SW 1271 (cell line): ENCODE measurements around the gene FOSL2.
A peak's percentile ranks its signal among the peaks of the same experiment; 100 is the strongest.

Experiments used
- DNase-seq, 2 experiments: peaks; one replicate each; lab custom pipeline; 2025; lab: John Stamatoyannopoulos, UW

The FOSL2 gene

DNA sequence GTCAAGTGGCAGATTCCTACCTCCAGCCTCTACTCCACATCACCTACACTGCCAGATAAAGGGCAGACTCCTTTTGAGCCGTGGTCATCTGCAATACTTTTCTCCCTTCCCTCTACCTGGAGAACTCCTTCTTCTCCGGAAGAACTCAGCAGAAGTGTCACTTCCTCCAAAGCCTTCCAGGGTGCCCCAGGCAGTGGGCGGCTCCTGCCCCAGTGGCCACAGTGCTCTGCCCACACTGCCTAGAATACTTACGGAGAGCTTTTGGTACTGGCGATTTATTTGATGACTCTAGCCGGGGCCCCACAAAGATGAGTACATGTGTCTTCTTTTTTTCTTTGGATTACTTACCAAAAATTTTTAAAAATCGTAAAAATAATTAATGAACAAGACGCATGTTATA lies 39.7 kb downstream of the FOSL2 start:
- DNase-seq, result no peak

DNA sequence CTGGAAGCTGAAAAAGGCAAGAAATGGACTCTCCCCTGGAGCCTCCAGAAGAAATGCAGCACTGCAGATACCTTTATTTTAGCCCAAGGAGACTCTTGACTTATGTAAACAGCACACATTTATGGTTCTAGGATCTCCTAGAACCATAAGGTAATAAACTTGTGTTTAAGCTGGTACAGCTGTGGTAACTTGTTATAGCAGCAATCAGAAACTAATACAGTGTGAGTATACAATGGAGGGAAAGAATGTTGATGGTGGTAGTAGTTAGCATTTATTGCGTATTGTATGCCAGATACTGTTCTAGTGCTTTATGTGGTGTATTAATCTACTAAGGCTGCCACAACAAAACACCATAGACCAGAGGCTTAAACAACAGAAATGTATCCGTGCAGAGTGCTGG lies 40.6 kb downstream of the FOSL2 start:
- DNase-seq, result no peak

DNA sequence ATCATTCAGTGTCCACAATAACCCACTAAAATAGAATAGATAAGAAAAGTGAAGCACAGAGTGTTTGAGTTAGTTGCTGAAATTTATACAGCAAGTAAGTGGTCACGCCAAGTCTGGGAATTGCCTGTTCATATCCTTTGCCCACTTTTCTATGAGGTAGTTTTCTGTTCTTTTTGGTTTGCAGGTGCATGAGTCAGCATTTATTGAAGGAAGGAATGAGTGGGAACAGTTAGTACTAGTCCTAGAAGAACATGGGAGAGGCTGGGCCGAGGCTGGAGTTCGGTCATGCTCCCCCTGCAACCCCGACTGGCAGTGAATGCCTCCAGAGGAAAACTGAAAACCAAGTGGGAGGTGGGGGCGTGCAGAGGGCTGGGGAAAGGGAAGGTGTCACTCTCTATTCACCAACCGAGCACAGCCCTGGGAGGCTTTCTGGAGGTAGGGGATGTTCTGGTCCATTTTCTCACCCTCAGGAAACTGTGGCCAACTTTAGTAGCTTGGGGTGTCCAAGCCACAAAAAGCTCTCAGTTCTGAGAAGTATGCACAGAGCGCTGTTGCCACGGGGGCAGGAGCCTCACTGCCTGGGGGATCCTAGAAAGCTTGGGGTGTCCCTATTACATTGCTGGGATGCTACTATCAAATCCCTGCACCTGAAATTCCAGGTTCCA lies 41.4 kb downstream of the FOSL2 start:
- DNase-seq, result no peak

DNA sequence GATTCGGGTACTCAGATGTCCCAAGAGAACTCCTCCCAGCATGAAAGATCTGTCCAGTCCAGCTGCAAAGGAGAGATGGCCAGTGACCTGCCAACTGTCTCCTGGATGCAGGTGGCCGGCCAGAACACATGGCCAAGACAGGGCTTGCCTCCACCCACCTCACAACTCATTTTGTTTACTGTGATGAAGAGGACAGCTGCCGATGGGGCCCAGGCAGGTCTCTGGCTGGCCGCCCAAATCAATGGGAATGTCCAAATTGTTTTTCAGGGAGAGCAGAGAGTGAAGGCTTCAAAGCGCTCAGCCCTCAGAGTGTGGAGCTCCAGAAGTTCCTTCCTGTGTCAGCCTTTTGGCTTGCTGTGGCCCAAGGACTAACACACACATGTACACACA lies 41.9 kb downstream of the FOSL2 start:
- DNase-seq, result no peak

DNA sequence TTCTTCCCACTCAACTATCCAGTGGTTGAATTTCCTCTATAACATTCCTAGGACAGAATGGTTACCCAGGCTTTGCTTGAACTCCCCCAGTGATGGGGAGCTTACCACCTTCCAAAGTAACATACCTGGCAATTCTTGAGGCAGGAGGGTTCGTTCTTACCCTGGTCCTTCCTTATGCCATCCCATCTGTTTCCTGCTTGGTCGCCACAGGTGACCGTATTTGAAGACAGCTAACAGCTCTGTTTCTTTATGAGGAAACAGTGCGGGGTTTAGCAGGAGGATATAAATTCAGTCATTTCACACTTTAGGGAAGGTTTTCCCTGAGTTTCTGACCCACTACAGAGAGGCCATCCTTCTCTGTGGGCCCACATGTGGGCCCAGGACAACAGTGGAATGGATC lies 42.6 kb downstream of the FOSL2 start:
- DNase-seq, result no peak

DNA sequence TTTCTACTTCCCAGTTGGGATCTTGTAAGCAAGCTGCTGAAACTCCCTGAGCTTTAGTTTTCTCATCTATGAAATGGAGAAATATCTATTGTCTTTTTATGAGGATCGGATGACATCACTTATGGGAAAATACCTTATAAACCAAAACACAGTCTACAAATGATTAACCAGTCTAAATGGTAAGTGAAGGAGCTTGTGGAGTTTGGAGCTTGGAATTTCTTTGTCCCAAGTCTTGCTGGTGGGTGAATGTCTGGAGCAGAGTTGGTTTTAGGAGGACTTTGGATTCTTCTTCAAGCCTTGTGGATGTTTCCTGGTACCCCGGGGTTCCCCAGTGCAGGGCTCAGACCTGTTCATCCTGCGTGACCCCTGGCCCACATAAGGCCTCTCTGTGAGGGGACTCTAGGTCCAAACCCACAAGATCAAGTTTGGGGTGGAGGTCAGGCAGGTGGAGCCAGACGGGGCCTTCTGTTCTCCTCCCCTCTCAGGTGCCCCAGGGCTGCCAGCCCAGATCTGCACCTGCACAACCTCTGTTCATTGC lies 43.2 kb downstream of the FOSL2 start:
- DNase-seq, result no peak

DNA sequence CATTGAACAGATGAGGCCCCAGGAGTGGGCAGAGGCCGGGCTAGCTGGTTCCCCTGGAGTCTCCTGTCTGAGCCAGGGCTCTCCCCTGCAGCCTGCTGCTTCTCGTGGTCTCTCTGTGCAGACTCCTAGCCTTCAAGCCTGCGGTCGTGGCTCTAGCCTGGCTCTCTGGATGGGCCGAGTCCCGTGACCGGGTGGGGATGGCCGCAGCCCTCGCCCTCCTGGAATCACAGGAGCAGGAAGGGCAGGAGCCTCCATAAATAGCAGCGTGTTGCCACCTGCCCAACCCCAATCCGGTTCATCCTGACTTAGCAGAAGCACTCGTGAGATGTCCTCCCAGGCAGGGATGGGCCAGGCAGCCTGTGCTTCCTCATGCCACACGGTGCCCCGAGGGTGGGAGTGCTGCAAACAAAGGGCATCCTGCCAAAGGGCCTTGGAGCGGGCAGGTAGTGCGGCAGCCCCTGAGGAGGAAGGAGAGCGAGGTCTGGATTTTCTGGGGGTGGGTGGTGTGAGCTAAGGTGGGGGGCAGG lies 43.9 kb downstream of the FOSL2 start:
- no peak for DNase-seq

DNA sequence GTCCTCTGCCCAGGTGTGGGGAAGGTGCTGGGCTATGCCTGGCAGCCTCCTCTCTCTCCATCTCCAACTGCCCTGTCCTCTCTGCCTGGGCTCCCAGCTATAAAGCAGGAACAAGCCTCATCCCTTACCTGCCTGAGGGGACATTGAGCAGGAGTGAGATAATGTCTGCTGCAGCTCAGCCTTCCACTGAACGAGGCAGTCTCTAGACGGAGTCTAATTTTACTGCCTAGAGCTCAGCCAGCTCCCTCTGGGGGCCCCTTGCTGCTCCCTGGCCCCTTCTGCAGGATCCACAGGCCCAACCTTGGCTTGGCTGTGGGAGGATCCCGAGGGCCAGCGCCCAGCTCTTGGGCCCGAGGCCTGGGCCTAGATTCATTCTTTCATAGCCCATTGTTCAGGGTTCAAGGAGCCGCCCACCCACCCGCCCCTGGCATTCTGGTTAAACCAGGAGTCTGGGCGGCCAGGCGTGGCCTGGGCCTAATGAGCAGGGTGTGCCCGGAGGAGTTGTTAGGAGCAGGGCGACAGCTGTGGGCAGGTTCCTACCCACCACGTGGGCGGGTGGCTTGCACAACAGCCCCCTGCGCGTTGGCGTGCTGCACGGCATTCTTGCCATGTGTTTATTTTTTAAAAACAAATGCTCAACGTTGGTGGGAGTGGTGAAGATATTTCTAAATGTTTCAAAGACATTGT lies 44.6 kb downstream of the FOSL2 start:
- no peak for DNase-seq

DNA sequence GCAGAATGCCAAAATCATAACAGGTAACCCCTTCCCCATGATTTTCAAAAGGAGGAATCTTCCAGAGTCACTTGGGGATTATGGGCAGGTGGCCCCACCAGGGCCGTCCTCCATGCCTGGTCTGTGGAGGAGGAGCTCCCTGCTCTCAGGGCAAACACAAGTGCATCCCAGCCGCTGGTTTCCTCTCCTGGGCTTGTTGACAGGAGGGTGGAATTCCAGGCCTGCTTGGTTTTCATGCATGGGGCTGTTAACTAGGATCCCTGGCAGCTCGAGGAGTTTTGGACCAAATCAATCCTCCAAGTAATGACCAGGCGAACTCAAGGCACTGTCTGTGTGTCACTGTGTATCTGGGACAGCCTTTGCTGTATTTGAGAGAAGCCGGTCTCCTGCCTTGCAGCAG lies 45.3 kb downstream of the FOSL2 start:
- no peak for DNase-seq

DNA sequence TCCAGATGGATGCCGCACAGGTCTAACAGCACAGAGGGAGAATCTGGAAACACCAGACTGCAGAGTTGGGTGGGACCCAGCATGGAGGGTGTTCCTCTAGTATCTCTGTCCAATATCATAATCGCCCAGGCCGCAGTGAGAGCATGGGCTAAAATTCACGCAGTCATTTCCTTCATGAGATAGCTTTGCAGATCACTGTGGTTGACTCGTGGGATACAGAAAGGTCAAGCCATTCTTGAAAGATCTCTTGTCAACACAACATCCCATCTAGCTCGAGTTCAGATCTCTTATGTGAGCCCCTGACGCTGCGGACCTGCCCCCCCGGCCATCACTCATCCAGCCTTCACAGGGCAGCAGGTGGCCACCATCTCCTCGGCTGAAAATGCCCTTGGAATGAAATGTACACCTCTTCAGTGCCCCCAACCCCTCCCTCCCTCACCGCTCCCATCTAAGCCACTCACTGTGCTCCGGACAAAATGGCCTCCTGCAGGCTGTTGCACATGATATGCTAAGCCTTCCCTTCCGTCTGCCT lies 45.9 kb downstream of the FOSL2 start:
- no peak for DNase-seq

DNA sequence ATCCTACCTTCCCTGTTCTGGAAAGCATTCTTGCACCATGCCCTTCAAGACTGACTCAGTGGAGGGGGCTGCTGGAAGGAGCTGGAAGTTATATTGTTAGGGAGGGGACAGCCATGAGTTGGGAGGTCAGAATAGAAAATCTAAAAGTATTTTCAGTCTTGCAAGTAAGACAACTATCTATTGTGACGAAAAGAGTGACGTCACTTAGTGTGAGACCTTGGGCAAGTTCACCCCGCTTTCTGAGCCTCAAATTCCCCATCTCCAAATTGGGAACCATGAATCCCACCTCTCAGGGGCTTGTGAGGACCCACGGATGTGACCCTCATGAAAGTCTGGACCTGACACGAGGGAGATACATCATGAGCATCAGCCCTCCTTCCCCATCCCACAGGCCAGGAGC lies 46.5 kb downstream of the FOSL2 start:
- DNase-seq, result no peak

DNA sequence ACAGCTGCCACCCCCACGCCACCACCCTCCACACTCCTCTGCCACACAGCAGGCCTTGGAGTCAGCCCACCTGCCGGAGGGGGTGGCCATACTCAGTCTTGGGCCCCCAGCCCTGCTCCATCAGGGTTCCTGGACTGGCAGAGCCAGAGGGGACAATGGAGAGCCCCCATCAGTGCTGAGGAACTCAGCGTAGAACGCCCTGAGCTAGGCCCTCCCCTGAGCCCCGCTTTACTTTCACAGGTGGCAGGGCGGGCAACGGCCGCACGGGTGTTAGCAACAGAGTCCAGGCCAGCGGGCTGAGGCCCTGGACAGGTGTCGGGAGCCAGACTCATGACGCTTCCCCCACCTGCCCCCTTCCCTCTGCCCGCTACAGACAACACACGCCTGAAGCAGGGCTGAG lies 47.1 kb downstream of the FOSL2 start:
- no peak for DNase-seq

DNA sequence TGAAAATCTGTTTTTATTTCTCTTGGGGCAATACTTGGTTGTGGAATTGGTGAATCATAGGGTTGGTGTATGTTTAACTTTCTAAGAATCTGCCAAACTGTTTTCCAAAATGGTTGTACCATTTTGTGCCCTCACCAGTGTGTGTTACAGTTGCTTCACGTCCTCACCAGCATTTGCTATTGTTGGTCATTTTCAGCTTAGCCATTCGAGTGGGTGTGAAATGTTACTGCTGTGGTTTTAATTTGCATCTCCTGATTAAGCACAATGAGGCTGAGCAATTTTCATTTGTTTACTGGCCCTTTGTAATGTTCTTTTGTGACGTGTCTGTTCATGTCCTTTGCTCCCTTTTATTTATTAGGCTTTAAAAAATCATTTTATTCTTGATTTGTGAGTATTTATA lies 49.7 kb downstream of the FOSL2 start:
- no peak for DNase-seq

DNA sequence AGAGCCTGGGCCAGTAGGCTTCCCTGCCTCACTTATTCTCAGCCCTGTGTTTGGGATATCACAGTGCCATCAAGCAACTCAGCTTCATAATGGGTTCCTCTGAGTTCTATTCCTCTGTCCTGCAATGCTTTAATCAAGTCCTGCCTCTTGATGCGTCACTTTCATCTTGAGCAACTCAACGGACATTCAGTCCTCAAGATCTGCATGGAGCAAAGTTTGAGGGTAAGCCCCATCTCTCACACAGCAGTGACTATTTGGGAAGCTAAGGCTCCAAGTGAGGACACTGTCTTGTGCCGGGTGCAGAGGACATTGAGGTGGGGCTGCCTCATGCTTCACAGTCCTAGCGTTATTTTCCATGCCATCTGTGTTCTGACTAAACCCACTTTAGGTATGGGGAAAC lies 52.3 kb downstream of the FOSL2 start:
- DNase-seq, result no peak

DNA sequence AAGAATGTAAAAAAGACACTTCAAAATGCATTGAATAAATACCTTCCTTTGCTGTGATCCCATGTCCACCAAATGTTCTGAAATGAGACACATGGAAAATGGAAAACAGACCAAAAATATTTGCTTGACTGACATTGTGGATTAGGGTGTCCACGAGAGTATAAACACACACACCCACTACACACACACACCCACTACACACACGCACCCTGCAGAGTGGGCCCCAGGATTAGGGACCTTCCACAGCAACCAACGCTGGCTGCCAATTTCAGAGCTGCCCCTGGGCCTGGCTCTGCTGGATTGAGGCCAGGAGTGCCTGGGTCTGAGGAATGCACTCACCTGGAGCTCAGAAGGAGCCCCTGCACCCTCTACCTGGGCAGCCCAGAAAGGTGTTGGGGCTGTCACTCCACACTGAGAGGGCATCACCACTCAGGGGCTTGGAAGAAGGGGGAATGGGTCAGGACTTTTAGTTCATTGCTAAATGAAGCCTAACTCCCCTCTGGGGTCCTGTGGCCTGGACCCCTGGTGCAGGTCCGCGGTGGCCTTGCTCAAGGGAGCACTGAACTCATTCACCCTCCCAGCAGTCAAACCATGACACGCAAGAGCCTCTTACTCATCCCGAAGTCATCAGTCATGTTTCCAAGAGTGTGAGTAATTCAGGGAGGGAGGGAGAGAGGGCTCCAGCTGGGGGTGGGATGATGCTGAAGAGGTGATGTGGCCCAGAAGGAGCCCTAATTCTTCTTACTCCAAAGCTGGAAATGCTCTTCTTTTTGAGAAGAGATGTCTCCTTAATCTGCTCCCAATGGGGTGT lies 53.0 kb downstream of the FOSL2 start:
- peak; percentile 88 to 91 for DNase-seq

DNA sequence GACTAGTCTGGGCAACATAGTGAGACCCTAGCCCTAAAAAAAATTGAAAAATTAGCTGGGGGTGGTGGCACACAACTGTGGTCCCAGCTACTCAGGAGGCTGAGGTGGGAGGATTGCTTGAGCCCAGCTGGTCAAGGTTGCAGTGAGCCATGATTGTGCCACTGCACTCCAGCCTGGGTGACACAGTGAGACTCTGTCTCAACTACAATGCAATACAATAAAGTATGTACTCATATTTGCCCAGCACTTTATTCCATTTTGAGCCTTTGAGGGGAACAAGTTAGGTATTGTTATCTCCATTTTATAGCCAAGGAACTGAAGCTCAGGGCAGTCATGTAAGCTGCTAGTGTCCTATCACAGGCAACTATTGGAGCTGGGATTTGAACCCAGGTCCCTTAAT lies 53.9 kb downstream of the FOSL2 start:
- no peak for DNase-seq

DNA sequence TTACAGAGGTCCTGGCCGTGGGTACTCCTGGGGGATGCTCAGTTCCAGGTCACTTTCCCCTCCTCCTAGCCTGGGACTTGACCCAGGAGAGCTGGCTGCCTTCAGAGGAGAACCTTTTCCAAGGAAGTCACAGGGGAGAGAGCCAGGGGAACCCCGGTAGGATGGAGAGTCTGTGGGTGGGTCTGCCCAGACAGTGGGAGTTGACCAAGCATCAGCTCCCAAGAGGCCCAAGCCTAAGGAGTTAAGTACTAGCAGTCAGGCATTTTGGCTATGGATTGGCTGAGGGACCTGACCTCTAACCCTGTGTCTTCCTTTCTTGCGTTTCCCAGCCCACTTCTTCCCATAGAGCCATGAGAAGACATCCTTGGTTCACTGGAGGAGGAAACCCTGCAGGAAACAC lies 54.4 kb downstream of the FOSL2 start:
- no peak for DNase-seq

DNA sequence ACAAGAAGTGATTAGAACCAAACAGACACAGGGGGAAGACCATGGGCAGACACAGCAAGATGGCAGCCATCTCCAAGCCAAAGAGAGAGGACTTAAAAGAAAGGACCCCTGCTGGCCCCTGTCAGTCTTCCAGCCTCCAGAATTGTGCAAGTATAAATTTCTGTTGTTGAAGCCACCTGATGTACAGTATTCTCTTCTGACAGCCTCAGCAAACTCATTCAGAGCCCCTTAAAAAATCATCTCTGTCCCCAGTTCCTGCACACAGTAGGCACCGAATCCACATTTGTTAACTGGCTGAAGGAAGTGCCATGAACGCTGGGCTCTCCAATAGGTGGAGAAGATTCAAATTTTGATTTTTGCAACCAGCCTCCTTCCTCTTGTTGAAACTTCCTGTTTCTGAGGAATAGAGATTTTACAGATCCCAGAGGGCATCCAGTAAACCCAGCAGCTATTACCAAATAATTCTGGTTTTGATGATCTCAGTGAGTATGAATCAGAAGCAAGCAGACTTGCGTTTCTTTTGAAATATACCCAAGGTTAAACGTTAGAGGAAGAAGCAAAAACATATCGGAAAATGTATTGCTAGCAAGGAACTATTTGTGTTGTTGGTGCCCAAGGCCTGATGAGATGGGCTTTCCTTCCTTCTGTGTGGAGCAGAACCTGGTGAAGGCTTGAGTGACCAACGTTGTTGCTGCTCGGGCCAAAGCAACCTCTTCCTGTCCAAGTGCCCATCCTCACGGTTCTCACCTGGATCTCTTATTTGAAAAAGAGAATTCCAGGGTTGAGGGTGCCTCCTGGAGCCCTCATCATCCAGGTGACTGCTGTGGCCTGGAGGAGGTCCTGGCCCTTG lies 55.5 kb downstream of the FOSL2 start:
- DNase-seq, result no peak

DNA sequence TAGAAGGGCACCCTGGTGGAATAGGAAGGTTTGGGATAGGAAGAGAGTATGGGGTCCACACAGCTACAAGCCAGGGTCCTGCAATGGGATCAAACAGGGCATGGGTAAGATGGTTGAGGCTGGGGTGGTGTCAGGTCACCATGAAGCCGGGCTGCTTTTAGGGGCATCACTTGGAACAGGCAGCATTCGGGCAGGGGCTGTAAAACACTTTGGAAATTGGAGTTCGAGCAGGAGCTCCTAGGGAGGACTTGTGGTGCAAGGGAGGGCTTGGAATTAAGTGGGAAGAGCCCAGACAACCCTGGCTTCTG lies 56.1 kb downstream of the FOSL2 start:
- DNase-seq, result no peak

DNA sequence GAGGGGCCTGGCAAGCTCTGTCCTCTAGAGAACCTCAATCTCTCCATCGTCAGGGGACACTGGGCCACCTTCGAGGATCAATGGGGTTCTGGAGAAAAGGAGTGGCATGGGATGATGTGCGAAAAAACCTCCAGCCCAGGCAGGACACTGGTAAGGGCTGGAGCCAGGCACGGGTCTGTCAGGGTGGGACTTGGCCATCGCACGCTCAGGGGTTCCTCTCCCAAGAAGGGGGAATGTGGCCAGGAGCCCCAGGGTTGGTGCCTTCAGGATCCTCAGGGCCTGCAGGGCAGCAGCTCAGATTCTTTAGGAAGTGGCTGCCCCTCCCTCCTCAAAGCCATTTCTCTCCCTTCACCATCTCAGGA lies 56.4 kb downstream of the FOSL2 start:
- no peak for DNase-seq

DNA sequence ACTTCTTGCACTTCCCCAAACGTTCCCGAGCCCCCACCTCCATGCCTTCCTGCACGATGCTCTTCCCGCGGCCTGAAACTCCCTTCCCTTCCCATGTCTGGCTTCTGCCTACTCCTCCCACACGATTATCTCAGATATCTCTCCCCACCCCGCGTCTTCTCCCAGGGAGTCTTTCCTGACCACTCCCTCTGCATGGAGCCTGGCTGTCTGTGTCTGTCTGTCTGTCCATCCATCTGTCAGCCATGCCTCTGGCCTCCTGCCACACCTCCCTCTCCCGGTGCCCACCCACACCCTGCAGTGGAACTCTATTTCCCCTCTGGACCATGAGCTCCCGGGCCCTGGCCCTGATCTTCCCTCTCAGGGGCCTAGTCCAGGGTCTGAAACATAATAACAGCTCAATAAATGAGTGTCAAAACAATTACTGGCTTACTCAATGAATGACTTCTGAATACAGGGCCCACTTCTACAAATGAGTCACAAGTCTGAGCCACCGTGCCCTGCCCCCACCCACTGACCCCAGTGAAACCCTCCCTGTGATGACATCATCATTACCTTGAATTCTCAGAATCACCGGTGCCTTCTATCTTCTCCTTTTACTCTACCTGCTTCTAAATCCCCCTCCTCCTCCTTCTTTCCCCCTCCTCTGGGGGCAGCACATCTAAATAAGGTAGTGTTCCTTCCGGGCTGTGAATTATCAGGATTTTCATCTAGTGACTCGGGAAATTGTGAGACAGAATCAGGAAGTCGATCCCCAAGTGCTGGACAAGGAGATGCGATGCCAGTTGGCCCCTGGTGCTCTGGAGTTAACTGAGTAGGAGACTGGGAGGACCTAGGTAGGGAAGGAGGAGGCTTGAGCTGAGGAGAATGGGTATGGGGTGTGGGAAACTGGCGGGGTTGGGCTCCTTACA lies 57.1 kb downstream of the FOSL2 start:
- DNase-seq, result no peak
